Stimulated activated CD8-positive, alpha-beta memory T cell treated with anti-CD3 and anti-CD28 coated beads, Interleukin-15, amount 100 ng/mL, for 48 hours (primary cell): ENCODE measurements around the gene DUSP15.
A peak's percentile ranks its signal among the peaks of the same experiment; 100 is the strongest.
"Not testable (repeated sequence)": the region's sequence is repeated elsewhere in the genome, so short reads cannot be mapped to it uniquely, and the experiment has no call there.

ENCODE experiments used
- DNase-seq, 2 donors: peaks; one replicate each; pipeline ENCODE4 v3.0.0-alpha.2; 2020; ENCODE audit warnings: low read depth in 2 of 2

Gene DUSP15

DNA sequence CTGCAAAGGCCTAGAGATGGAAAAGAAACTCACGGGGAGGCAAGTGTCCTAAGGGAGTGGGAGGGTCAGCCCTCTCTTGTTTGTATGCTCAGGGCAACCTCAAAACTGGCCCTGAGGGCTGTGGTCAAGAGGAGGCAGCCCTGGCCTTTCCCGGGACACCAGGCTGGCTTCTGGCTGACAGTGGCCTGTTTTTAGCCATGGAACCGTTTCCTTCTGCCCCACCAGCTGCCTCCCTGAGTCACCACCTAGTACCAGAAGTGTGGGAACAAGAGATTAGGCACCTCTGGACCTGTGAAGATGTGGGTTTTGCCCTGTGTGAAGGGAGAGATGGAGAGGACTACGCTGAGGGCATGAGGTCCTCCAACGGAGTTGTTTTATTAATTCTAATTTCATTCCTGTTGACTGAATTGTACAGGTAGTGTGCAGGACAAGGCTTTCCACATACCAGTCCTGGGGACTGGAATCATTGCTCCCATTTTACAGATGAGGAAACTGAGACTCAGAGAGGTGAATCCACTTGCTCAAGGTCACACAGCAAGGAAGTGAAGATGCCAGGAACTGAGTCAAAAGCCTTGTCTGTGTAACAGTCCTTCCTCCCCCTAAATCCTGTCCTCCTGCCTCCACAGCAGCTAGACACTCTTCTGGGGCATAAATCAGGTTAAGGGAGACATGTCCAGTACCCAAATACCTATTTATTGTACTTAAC lies 30.4 kb downstream of the DUSP15 start:
- DNase-seq = no peak

- no peak for DNase-seq
Measured at GRCh38 chr20:31838646-31839292, 31.6 kb downstream of the DUSP15 start.

DNA sequence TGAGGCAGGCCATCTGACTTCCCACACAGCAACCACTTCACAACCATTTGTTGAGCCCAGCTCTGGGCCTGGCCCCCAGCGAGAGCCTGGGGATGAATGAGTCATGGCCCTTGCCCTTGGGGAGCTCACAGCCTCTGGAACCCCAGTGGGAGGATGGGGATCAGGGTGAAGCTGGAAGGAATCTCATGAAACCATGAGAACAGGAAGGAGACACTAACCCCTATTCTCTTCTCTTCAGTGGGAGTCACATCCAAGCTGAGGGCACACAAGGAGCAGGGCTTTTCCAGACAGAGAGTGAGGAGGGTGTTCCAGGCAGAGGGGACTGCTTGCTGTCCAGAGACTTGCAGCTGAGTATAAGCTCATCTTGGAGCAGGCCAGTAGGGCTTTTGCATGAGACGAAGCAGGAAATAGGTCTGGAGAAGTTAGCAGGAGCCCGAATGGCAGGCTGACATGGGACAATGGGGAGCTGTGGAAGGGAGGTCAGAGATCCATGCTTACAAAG lies 32.4 kb downstream of the DUSP15 start:
- no peak for DNase-seq

DNA sequence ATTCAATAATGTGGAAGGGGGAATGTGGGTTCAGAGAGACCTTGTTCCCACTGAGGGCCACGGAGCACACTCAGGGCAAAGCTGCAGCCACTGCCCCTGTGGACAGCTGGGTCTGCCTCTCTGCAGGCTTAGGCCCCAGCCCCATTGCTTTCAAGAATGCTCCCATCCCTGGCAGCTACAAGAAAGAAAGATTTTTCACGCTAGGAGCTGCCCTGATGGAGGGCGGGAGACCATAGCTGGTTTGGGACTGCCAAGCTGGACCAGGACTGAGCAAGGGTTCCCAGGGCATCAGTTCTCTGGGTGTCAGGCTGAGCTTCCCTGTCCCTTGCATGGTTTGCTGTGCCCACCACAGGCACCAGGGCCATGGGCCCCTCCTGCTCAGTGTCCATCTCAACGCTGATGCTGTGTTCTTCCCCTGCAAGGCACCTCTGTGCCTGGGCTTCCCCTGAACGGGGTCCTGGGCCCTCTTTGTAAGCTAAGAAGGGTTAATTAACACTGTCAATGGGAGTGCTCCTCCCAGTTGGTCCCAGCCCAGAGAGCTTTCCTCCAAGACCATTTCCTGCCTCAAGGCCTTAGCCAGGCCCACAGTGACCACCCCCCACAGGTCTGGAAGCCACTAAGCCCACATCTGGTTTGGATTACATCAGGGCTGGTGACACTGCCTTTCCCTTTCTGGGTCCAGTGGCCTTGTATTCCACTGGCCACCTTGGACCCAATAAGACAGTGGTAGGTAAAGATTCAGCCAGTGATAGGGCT lies 33.3 kb downstream of the DUSP15 start:
- DNase-seq = no peak

DNA sequence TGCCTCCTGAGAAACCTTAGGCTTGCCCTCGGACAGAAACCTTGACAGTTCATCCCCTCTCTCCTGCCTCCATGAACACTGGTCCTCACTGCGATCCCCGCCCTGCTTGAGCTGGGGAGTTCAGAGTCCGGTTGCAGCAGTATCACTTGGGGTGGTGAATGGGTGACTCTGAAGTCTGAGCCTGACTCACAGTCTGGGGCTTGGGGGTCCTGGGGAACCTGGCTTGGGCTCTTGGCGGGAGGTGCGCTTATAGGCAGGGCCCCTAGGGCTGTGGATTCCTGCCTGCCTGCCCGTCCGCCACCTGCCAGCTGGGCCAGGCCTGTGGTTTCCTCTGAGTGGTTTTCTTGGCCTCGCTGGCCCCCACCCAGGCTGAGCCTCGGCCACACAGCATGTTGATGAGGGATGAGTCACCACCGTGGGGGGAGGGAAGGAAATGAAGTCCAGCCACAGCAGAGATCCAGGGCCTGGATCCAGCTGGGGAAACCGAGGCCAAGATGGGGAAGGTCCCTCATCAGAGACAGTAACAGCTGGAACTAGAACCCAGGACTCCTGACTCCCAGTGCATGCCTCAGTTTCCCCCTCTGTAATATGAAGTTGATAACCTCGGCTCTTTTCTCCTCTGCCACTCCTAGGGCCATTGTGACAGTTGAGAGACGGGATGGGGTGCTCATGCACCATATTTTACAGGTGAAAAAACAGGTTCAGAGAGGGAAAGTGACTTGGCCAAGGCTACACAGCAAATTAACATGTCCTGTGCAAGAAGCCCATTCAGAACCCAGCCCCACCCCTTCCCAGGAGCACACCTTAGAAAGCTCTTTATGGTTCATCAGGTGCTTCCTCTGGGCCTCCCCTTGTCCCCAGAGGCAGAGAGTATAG lies 34.1 kb downstream of the DUSP15 start:
- DNase-seq = peak in 1 of 2 donors; percentile 24

DNA sequence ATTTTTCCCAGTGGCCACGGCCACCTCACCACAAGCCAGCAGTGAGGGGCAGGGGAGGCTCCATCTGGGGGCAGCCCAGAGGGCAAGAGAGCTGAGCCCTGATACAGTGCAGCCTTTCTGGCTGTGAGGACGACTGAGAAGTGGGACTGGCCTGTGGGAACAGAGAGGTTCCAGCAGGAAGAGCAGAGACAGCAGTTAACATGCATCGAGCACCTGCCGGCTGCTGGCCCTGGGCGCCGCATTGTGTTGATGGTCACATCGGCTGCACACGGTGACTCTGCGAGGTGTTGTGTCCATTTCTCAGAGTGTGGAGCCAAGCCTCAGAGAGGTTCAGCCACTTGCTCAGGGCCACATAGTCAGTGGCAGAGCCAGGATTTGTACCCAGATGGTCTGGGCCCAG lies 34.8 kb downstream of the DUSP15 start:
- DNase-seq = no peak

DNA sequence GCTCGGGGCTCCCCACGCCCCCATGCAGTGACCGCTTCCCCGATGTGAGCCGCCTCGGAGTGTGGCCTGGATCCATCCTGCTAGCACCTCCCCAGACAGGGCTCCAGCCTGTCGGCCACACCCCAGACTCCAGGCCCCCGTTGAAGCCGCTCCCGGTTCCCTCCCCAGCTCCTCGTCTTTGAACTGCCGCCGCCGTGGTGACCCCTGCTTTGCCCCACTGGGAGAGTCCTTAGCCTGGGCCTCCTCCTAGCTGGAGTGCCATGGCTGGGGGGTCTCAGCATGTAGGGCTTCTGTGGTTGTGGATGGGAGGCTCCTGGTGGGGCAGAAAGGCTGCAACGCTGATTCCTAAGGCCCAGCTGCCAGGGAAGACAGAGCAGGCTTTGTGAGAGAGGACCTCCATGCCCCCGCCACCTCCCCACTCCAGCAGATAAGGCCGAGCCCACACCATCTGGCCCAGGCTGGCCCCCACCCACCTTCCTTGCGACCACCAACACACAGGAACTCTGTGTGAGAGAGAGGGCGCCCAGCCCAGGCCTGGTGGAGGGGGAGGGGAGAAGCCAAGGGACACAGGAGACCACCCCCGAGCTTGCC lies 36.3 kb downstream of the DUSP15 start:
- DNase-seq = no peak

DNA sequence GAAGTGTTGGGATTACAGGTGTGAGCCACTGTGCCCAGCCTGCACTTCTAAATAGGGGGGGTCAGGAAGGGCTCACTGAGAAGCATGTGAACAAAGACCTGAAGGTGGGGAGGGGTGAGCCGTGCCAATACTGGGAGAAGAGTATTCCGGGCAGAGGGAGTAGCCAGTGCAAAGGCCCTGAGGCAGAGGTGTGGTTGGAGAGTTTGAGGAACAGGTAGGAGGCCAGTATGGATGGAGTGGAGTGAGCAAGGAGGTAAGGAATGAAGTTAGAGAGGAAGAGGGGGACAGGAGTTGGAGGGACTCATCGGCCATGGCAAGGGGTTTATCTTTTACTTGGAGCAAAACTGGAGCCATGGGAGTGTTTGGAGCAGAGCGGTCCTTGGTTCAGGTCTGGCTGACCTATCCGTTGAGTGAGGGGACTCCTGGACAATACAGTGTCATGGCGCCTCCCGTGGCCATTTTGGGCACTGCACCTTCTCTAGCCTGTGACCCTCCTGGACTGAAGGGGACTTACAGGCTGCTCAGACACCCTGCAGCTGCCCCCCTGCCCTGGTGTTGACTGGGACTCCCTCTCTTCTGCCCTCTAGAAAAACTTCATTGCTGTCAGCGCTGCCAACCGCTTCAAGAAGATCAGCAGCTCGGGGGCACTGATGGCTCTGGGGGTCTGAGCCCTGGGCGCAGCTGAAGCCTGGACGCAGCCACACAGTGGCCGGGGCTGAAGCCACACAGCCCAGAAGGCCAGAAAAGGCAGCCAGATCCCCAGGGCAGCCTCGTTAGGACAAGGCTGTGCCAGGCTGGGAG lies 37.0 kb downstream of the DUSP15 start:
- peak; percentile 36 to 37 for DNase-seq

GRCh38 chr20:31831771-31832306 lies 38.5 kb downstream of the DUSP15 start:
- DNase-seq = no peak

- DNase-seq = no peak
Measured at GRCh38 chr20:31831211-31831610, 39.1 kb downstream of the DUSP15 start.

GRCh38 chr20:31830406-31830981 lies 39.8 kb downstream of the DUSP15 start:
- DNase-seq = no peak

DNA sequence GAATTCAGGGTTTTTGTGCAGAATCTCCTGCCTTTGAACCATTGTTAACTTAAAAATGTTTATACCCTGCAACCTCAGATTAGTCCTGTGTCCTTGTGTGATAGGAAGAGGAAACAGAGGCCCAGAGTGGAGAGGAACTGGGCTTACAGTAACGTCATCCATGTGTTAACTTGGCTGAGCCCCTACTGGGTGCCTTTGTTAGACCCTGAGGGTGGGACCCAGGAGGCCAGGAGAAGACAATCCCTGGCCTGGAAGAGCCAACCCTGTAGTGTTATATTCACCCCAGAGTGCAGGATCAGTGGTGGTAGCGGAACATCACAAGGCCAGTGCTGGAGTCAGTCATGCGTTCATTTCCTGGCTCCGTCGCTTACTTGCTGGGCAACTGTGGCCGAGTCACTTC lies 40.6 kb downstream of the DUSP15 start:
- no peak for DNase-seq

DNA sequence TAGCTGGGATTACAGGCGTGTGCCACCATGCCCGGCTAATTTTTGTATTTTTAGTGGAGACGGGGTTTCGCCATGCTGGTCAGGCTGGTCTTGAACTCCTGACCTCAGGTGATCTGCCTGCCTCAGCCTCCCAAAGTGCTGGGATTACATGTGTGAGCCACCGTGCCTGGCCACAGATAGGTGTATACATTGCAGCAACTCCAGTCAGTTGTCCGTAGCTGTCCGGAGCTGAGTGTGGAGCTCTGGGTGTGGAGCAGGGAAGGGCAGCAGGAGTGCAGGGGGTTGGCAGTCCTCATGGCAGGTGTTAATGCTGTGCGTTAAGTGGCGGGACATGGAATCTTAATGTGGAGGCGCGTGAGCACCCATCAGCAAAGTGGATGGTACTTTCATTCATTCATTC lies 42.3 kb downstream of the DUSP15 start:
- not testable (repeated sequence) for DNase-seq

DNA sequence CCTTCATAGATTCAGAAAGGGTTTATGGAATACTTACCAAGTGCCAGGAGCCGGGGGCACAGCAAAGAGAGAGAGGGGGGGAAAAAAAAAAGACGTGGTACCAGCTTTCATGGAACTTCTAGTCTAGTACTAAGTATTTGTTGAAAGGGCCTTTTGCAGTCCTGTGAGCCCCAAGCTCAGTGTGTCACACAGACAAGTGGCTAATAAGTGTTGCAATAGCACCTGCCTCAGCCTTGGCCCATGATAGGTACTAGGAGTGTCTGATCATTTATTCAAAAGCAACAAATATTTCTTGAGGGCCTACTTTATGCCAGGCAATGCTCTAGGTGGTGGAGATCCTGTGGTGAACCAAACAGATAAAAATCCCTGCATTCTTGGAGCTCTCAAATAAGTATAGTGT lies 43.3 kb downstream of the DUSP15 start:
- DNase-seq = no peak

DNA sequence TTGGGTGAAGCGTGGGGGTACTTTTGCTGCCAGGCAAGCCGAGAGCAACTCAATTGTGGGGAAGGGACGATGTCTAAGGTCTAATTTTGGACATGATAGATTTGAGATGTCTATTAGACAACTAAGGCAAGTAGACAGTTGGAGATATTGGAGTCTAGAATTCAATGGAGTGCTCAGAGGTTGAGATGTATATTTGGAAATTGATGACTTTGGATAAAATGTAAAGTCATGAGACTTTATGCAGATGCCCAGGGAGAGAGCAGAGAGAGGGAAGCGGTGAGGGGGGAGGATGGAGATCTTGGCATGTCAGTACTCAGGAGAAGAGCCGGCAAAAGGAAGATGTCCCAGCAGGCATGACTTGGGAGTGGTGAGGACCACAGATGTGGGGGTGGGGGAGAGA lies 44.3 kb downstream of the DUSP15 start:
- DNase-seq = no peak

- no peak for DNase-seq
Measured at GRCh38 chr20:31824554-31825313, 45.6 kb downstream of the DUSP15 start.

GRCh38 chr20:31824125-31824485 lies 46.2 kb downstream of the DUSP15 start:
- DNase-seq = no peak

DNA sequence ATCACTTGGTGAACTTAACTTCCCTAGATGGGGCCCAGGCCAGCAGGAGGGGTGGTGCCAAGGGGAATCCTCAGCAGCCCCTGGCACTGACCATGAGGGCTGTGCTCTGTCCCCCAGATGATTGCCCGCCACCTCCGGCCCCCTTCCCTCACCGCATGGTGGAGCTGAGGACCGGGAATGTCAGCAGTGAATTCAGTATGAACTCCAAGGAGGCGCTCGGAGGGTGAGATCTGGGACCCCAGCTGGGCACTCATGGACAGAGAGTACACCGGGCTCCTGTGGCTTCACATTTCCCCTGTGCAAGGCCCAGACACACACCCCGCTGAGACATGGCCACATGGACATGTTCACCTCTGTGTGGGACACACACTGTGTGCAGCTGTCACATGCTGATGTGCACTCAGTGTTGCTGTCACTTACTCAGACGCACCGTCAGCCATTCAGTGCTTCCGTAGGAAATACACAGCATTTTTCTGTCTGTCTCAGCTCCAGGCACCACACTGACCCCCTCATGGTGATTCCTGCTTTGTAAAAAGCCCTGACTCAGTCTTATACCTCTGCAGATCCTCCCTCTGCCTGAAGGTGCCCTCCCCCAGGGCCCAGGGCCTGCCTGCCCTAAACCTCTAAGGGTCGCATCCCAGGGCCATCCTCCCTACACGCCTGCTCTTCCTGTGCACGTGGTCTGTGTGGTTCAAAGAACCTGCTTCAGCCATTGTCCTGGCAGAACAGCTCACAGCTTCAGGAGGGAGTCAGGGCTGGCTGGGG lies 46.8 kb downstream of the DUSP15 start:
- DNase-seq = no peak
